Cardiac ventricle fibroblast (primary cell): Measurements from ENCODE around the gene OR51S1. TPM values are rescaled to one million over a fixed set of nuclear protein-coding genes. Genes with fewer than 3 reads are reported as not detected.

Experiments
- total RNA-seq: library from RNA; depleted of rRNA; stranded (reverse); fragments of >200 nt; gene quantifications from 2 replicates; pipeline ENCODE4 v1.2.3, GENCODE V29; 2015

Gene OR51S1
- total RNA-seq = not detected in 2 replicates

GRCh38 chr11:4848908-4849532 lies at the start of gene OR51S1:
TSS of gene OR51S1 (minus strand) at chr11:4849208. CDS start at chr11:4849208, 0 bp downstream.

GRCh38 chr11:4881860-4882500 lies 33.0 kb upstream of the OR51S1 start, which contains the start of gene OR51T1:
TSS of gene OR51T1 (plus strand) at chr11:4881900. CDS start at chr11:4881900, 0 bp downstream.

GRCh38 chr11:4821021-4821420 lies 28.0 kb downstream of the OR51S1 start, which contains the start of gene OR51F2:
TSS of gene OR51F2 (plus strand) at chr11:4821321. CDS start at chr11:4821422, 101 bp downstream.

GRCh38 chr11:4804280-4804679 lies 44.7 kb downstream of the OR51S1 start, which contains the start of gene OR52R1:
TSS of gene OR52R1 (minus strand) at chr11:4804380. CDS start at chr11:4804380, 0 bp downstream.

Other genes with a start within 250 kb of the OR51S1 start
- gene TRIM68, start 241.0 kb downstream of the OR51S1 start, total RNA-seq = 11.2 and 12.8 TPM in 2 replicates
- gene OR51D1, start 211.7 kb downstream of the OR51S1 start, total RNA-seq = not detected in 2 replicates
- not detected in 2 replicates for gene OR51E1, start 205.2 kb downstream of the OR51S1 start, total RNA-seq
- not detected in 2 replicates for gene OR51E2, start 151.4 kb downstream of the OR51S1 start, total RNA-seq
- not detected in 2 replicates for gene MMP26, start 144.4 kb downstream of the OR51S1 start, total RNA-seq
- not detected in 2 replicates for gene OR51F1, start 79.3 kb downstream of the OR51S1 start, total RNA-seq
- gene OR52R1, start 44.8 kb downstream of the OR51S1 start, total RNA-seq = not detected in 2 replicates
- not detected in 2 replicates for gene OR51F2, start 27.9 kb downstream of the OR51S1 start, total RNA-seq
- not detected in 2 replicates for gene OR51T1, start 32.7 kb upstream of the OR51S1 start, total RNA-seq
- gene OR51A7, start 54.6 kb upstream of the OR51S1 start, total RNA-seq = not detected in 2 replicates
- gene OR51G2, start 70.1 kb upstream of the OR51S1 start, total RNA-seq = not detected in 2 replicates
- gene OR51G1, start 75.1 kb upstream of the OR51S1 start, total RNA-seq = not detected in 2 replicates
- not detected in 2 replicates for gene OR51A4, start 98.4 kb upstream of the OR51S1 start, total RNA-seq
- gene OR51A2, start 106.5 kb upstream of the OR51S1 start, total RNA-seq = not detected in 2 replicates
- not detected in 2 replicates for gene OR51L1, start 145.6 kb upstream of the OR51S1 start, total RNA-seq
- not detected in 2 replicates for gene OR52J3, start 197.3 kb upstream of the OR51S1 start, total RNA-seq
- not detected in 2 replicates for gene OR52E2, start 210.4 kb upstream of the OR51S1 start, total RNA-seq
- gene OR52E1, start 220.4 kb upstream of the OR51S1 start, total RNA-seq = not detected in 2 replicates